AG09309 (cell line): ENCODE data around the gene SARM1.

Experiments
- DNase-seq: peaks from one replicate; pipeline ENCODE4 v3.0.0-alpha.2; 2010; ENCODE audit warnings: low read depth
- H3K4me3 ChIP-seq: 2 replicates; pipeline ENCODE4 v1.5.1; 2011; ENCODE audit warnings: mild to moderate bottlenecking, low read depth, low read length, moderate library complexity; ENCODE audit not compliant: control insufficient read depth
- CTCF ChIP-seq: IDR thresholded peaks from 2 replicates; pipeline ENCODE4 v1.5.1; 2011; ENCODE audit warnings: mild to moderate bottlenecking, low read depth, low read length, inconsistent platforms; ENCODE audit not compliant: insufficient read depth, control insufficient read depth; ENCODE audit errors: missing control alignments

SARM1 gene

GRCh38 chr17:28391401-28391800, 19.9 kb downstream of the SARM1 start:
- DNase-seq = no peak
- no peak overlapping the region for H3K4me3 ChIP-seq
- no peak for TF ChIP-seq CTCF

- no peak for DNase-seq
- no peak for TF ChIP-seq CTCF
- H3K4me3 ChIP-seq = no peak overlapping the region
Measured at GRCh38 chr17:28392491-28392890, 21.0 kb downstream of the SARM1 start.

- peak; percentile 35 for DNase-seq
- no peak overlapping the region for H3K4me3 ChIP-seq
- no peak for TF ChIP-seq CTCF
Measured at GRCh38 chr17:28394337-28395116, 23.0 kb downstream of the SARM1 start.

GRCh38 chr17:28395426-28395825, 23.9 kb downstream of the SARM1 start:
- H3K4me3 ChIP-seq = no peak overlapping the region
- no peak for DNase-seq
- no peak for TF ChIP-seq CTCF

GRCh38 chr17:28395968-28396367, 24.5 kb downstream of the SARM1 start:
- no peak for TF ChIP-seq CTCF
- no peak overlapping the region for H3K4me3 ChIP-seq
- DNase-seq = no peak

- no peak for DNase-seq
- TF ChIP-seq CTCF = no peak
- no peak overlapping the region for H3K4me3 ChIP-seq
Measured at GRCh38 chr17:28396635-28397239, 25.2 kb downstream of the SARM1 start.

- DNase-seq = no peak
- H3K4me3 ChIP-seq = no peak overlapping the region
- TF ChIP-seq CTCF = no peak
Measured at GRCh38 chr17:28397275-28397674, 25.8 kb downstream of the SARM1 start.
